ENCODE results near the gene PTGDR2. TPM values are rescaled to one million over a fixed set of nuclear protein-coding genes. Genes with fewer than 3 reads are reported as not detected.

The PTGDR2 gene
- total RNA-seq, 1 experiment from 2014 or later, result not detected

GRCh38 chr11:60858731-60859464, 3.1 kb upstream of the PTGDR2 start:
- Histone ChIP-seq H3K4me2 (ENCODE audit: low read length) (no peak overlapping the region), H3F3A (ENCODE audit: low read length, unreplicated experiment) (no peaks in the 10 kb centered on the region), H3K9me2 (replicated peaks; ENCODE audit: low read length) (no peaks in the 10 kb centered on the region), H3K79me2 (ENCODE audit: low read length) (no peaks in the 10 kb centered on the region), H3K9me3 (ENCODE audit: low read length) (no peaks in the 10 kb centered on the region), H3K4me1 (ENCODE audit: insufficient read depth, low read length) (peaks cover 8% of the 10 kb centered on the region), H3K27me3 (ENCODE audit: low read length) (no peaks in the 10 kb centered on the region), H4K20me1 (ENCODE audit: low read length) (no peaks in the 10 kb centered on the region), H3K27ac (ENCODE audit: low read length) (no peak overlapping the region), H3K4me3 (ENCODE audit: low read length) (no peak overlapping the region), H2AFZ (ENCODE audit: low read length) (no peak overlapping the region), H3K36me3 (ENCODE audit: low read depth, low read length) (no peaks in the 10 kb centered on the region), H3K9ac (ENCODE audit: low read length) (no peak overlapping the region)
- no peak for ATAC-seq
- POLR2A ChIA-PET (ENCODE audit: unreplicated experiment), result no interaction called here
- CTCF ChIA-PET, result no interaction called here
- intact Hi-C loops (cut with micrococcal nuclease), result no loop called here
- DNase-seq, result no peak
- TF ChIP-seq EZH2 (IDR thresholded peaks at IDR 0.05; ENCODE audit: low read length, unreplicated experiment), result no peak
- no peak for TF ChIP-seq EZH2phosphoT487 (IDR thresholded peaks at IDR 0.05; ENCODE audit: borderline replicate concordance, low read length)
- no peak for TF ChIP-seq CTCF (conservative IDR thresholded peaks at IDR 0.05; ENCODE audit: low read depth, low read length)
- BruUV-seq (replicated peaks), result no TSS peak

GRCh38 chr11:60858236-60858635, 2.5 kb upstream of the PTGDR2 start:
- Histone ChIP-seq H3K79me2 (ENCODE audit: low read length) (no peaks in the 10 kb centered on the region), H3F3A (ENCODE audit: low read length, unreplicated experiment) (no peaks in the 10 kb centered on the region), H3K9ac (ENCODE audit: low read length) (no peak overlapping the region), H3K4me2 (ENCODE audit: low read length) (no peak overlapping the region), H4K20me1 (ENCODE audit: low read length) (no peaks in the 10 kb centered on the region), H3K27me3 (ENCODE audit: low read length) (no peaks in the 10 kb centered on the region), H3K9me2 (replicated peaks; ENCODE audit: low read length) (no peaks in the 10 kb centered on the region), H2AFZ (ENCODE audit: low read length) (no peak overlapping the region), H3K4me1 (ENCODE audit: insufficient read depth, low read length) (peaks cover 8% of the 10 kb centered on the region), H3K36me3 (ENCODE audit: low read depth, low read length) (no peaks in the 10 kb centered on the region), H3K4me3 (ENCODE audit: low read length) (no peak overlapping the region), H3K27ac (ENCODE audit: low read length) (no peak overlapping the region), H3K9me3 (ENCODE audit: low read length) (no peaks in the 10 kb centered on the region)
- ChIA-PET POLR2A (ENCODE audit: unreplicated experiment) (no interaction called here), CTCF (no interaction called here)
- no peak for DNase-seq
- BruUV-seq (replicated peaks), result no TSS peak
- intact Hi-C loops (cut with micrococcal nuclease), result no loop called here
- no peak for ATAC-seq
- TF ChIP-seq EZH2phosphoT487 (IDR thresholded peaks at IDR 0.05; ENCODE audit: borderline replicate concordance, low read length) (no peak), EZH2 (IDR thresholded peaks at IDR 0.05; ENCODE audit: low read length, unreplicated experiment) (no peak), CTCF (conservative IDR thresholded peaks at IDR 0.05; ENCODE audit: low read depth, low read length) (no peak)

- CTCF ChIA-PET, result no interaction called here
- peak; percentile 42 for ATAC-seq
Observed at GRCh38 chr11:60857378-60858232, 1.9 kb upstream of the PTGDR2 start.

More at GRCh38 chr11:60857378-60858232, 1.9 kb upstream of the PTGDR2 start:
- no peaks in the 10 kb centered on the region for H4K20me1 ChIP-seq (ENCODE audit: low read length)
- no peaks in the 10 kb centered on the region for H3K9me2 ChIP-seq (replicated peaks; ENCODE audit: low read length)
- no peaks in the 10 kb centered on the region for H3K79me2 ChIP-seq (ENCODE audit: low read length)
- peaks cover 8% of the 10 kb centered on the region for H3K4me1 ChIP-seq (ENCODE audit: insufficient read depth, low read length)
- no peak overlapping the region for H3K4me3 ChIP-seq (ENCODE audit: low read length)
- intact Hi-C loops (cut with micrococcal nuclease), result no loop called here
- H3K36me3 ChIP-seq (ENCODE audit: low read depth, low read length), result no peaks in the 10 kb centered on the region
- H3K9me3 ChIP-seq (ENCODE audit: low read length), result no peaks in the 10 kb centered on the region
- no peaks in the 10 kb centered on the region for H3F3A ChIP-seq (ENCODE audit: low read length, unreplicated experiment)
- H3K27ac ChIP-seq (ENCODE audit: low read length), result no peak overlapping the region
- TF ChIP-seq CTCF (conservative IDR thresholded peaks at IDR 0.05; ENCODE audit: low read depth, low read length) (no peak), EZH2 (IDR thresholded peaks at IDR 0.05; ENCODE audit: low read length, unreplicated experiment) (no peak), EZH2phosphoT487 (IDR thresholded peaks at IDR 0.05; ENCODE audit: borderline replicate concordance, low read length) (no peak)
- no peak overlapping the region for H2AFZ ChIP-seq (ENCODE audit: low read length)
- POLR2A ChIA-PET (ENCODE audit: unreplicated experiment), result no interaction called here
- no peaks in the 10 kb centered on the region for H3K27me3 ChIP-seq (ENCODE audit: low read length)
- H3K9ac ChIP-seq (ENCODE audit: low read length), result no peak overlapping the region
- DNase-seq, result peak; percentile 63
- BruUV-seq (replicated peaks), result no TSS peak
- H3K4me2 ChIP-seq (ENCODE audit: low read length), result no peak overlapping the region
